KMS-11 (cell line): ENCODE data around the gene LANCL3.
A peak's percentile ranks its signal among the peaks of the same experiment; 100 is the strongest.

Experiments used
- H2AFZ ChIP-seq: fragments of 200-600 bp; sonication (generic); 2 replicates; pipeline ENCODE4 v1.6.1; 2016; ENCODE audit warnings: antibody characterized with exemption, mixed run types, low read depth
- H3K27ac ChIP-seq: fragments of 200-600 bp; sonication (generic); 2 replicates; pipeline ENCODE4 v1.6.1; 2016; ENCODE audit warnings: mild to moderate bottlenecking, mixed run types
- H3K27me3 ChIP-seq: fragments of 200-600 bp; sonication (generic); 2 replicates; pipeline ENCODE4 v1.6.1; 2017; ENCODE audit warnings: mild to moderate bottlenecking, low read depth, mixed run types, moderate library complexity; ENCODE audit not compliant: insufficient read depth
- H3K36me3 ChIP-seq: fragments of 200-600 bp; sonication (generic); 2 replicates; pipeline ENCODE4 v1.6.1; 2017; ENCODE audit warnings: mild to moderate bottlenecking, mixed run types; ENCODE audit not compliant: insufficient read depth
- H3K4me1 ChIP-seq: fragments of 200-600 bp; sonication (generic); 2 replicates; pipeline ENCODE4 v1.6.1; 2016; ENCODE audit warnings: mild to moderate bottlenecking, low read depth, mixed run types; ENCODE audit not compliant: poor library complexity, severe bottlenecking
- H3K4me2 ChIP-seq: fragments of 200-600 bp; sonication (generic); 2 replicates; pipeline ENCODE4 v1.7.0; 2016; ENCODE audit warnings: mild to moderate bottlenecking, mixed run types
- H3K4me3 ChIP-seq: fragments of 200-600 bp; sonication (generic); IDR thresholded peaks from 2 replicates; pipeline ENCODE4 v1.6.1; 2017; ENCODE audit warnings: low read depth, low read length, mixed read lengths; ENCODE audit not compliant: insufficient read depth
- H3K79me2 ChIP-seq: fragments of 200-600 bp; sonication (generic); 2 replicates; pipeline ENCODE4 v1.6.1; 2016; ENCODE audit warnings: low read depth, mixed run types; ENCODE audit not compliant: insufficient read depth
- H3K9ac ChIP-seq: fragments of 200-600 bp; sonication (generic); 2 replicates; pipeline ENCODE4 v1.6.1; 2016; ENCODE audit warnings: mild to moderate bottlenecking, mixed run types
- H4K20me1 ChIP-seq: fragments of 200-600 bp; sonication (generic); 2 replicates; pipeline ENCODE4 v1.6.1; 2016; ENCODE audit warnings: mild to moderate bottlenecking, mixed run types; ENCODE audit not compliant: insufficient read depth
- CTCF ChIP-seq: fragments of 200-600 bp; sonication (generic); conservative IDR thresholded peaks from 2 replicates; pipeline ENCODE4 v1.6.1; 2017; ENCODE audit warnings: low read depth, mild to moderate bottlenecking, antibody characterized with exemption, low read length, moderate library complexity, mixed read lengths

LANCL3 gene

GRCh38 chrX:37599729-37600128 lies 28.3 kb downstream of the LANCL3 start:
- Histone ChIP-seq H3K27me3 (no peaks in the 10 kb centered on the region), H3K4me3 (no peak overlapping the region), H3K9ac (no peak overlapping the region), H2AFZ (no peak overlapping the region), H3K4me1 (peaks cover 36% of the 10 kb centered on the region), H3K4me2 (peak overlapping the region; percentile 15; the same call in 1 of the 2 replicates), H4K20me1 (no peaks in the 10 kb centered on the region), H3K36me3 (no peaks in the 10 kb centered on the region), H3K27ac (no peak overlapping the region), H3K79me2 (no peaks in the 10 kb centered on the region)
- no peak for TF ChIP-seq CTCF

- Histone ChIP-seq H3K9ac (no peak overlapping the region; the same call in 1 of the 2 replicates), H3K79me2 (no peaks in the 10 kb centered on the region), H3K4me3 (no peak overlapping the region), H3K27ac (peak overlapping the region; percentile 50; the same call in 1 of the 2 replicates), H3K4me2 (peak overlapping the region; percentile 55), H2AFZ (no peak overlapping the region; the same call in 1 of the 2 replicates), H3K36me3 (no peaks in the 10 kb centered on the region), H3K27me3 (no peaks in the 10 kb centered on the region), H3K4me1 (peaks cover 36% of the 10 kb centered on the region), H4K20me1 (no peaks in the 10 kb centered on the region)
- no peak for TF ChIP-seq CTCF
Measured at GRCh38 chrX:37603938-37604409, 32.5 kb downstream of the LANCL3 start.

GRCh38 chrX:37607243-37607642 lies 35.8 kb downstream of the LANCL3 start:
- Histone ChIP-seq H3K36me3 (no peaks in the 10 kb centered on the region), H3K4me1 (peaks cover 23% of the 10 kb centered on the region), H3K9ac (no peak overlapping the region), H3K79me2 (no peaks in the 10 kb centered on the region), H3K4me2 (no peak overlapping the region), H4K20me1 (no peaks in the 10 kb centered on the region), H3K27ac (no peak overlapping the region), H3K27me3 (no peaks in the 10 kb centered on the region), H2AFZ (no peak overlapping the region), H3K4me3 (no peak overlapping the region)
- TF ChIP-seq CTCF, result no peak

GRCh38 chrX:37608156-37608555 lies 36.7 kb downstream of the LANCL3 start:
- Histone ChIP-seq H3K4me2 (no peak overlapping the region), H3K4me1 (peaks cover 18% of the 10 kb centered on the region), H3K36me3 (no peaks in the 10 kb centered on the region)

More at GRCh38 chrX:37608156-37608555, 36.7 kb downstream of the LANCL3 start:
- H4K20me1 ChIP-seq, result no peaks in the 10 kb centered on the region
- no peak overlapping the region for H2AFZ ChIP-seq
- H3K79me2 ChIP-seq, result no peaks in the 10 kb centered on the region
- no peak overlapping the region for H3K27ac ChIP-seq
- no peaks in the 10 kb centered on the region for H3K27me3 ChIP-seq
- H3K4me3 ChIP-seq, result no peak overlapping the region
- TF ChIP-seq CTCF, result no peak
- no peak overlapping the region for H3K9ac ChIP-seq
